Liver (tissue), 9 donors: ENCODE data around the gene CAST. TPM values are rescaled to one million over a fixed set of nuclear protein-coding genes. Genes with fewer than 3 reads are reported as not detected.

Source experiments
- DNase-seq: peaks from one replicate; pipeline ENCODE4 v3.0.0-alpha.2; 2017; ENCODE audit warnings: low spot score
- H3K27ac ChIP-seq, 2 donors: one replicate each; pipeline ENCODE4 v1.7.0; 2013; ENCODE audit warnings: inconsistent platforms in 2 of 2, low read length in 2 of 2, control low read depth in 1 of 2, low read depth in 1 of 2, mild to moderate bottlenecking in 1 of 2
- H3K27me3 ChIP-seq, 4 donors: one replicate each; pipeline versions ENCODE4 v1.6.1 to v1.7.0; 2013; ENCODE audit warnings: low read length in 3 of 4, inconsistent platforms in 1 of 4, mild to moderate bottlenecking in 1 of 4, moderate library complexity in 1 of 4; ENCODE audit not compliant: control insufficient read depth in 4 of 4, insufficient read depth in 4 of 4
- H3K36me3 ChIP-seq, 4 donors: one replicate each; pipeline versions ENCODE4 v1.6.1 to v1.7.0; 2013; ENCODE audit warnings: low read length in 3 of 4, mild to moderate bottlenecking in 3 of 4, low read depth in 1 of 4, moderate library complexity in 1 of 4; ENCODE audit not compliant: control insufficient read depth in 4 of 4, insufficient read depth in 3 of 4
- H3K4me1 ChIP-seq, 4 donors: one replicate each; pipeline versions ENCODE4 v1.6.1 to v1.7.0; 2013; ENCODE audit warnings: low read length in 3 of 4, mild to moderate bottlenecking in 3 of 4, moderate library complexity in 1 of 4; ENCODE audit not compliant: control insufficient read depth in 4 of 4, insufficient read depth in 4 of 4
- H3K4me3 ChIP-seq, 3 donors: one replicate each; pipeline versions ENCODE4 v1.6.1 to v1.7.0; 2013; ENCODE audit warnings: low read length in 3 of 3, control low read depth in 1 of 3, low read depth in 1 of 3, mild to moderate bottlenecking in 1 of 3
- H3K9ac ChIP-seq, 2 donors: one replicate each; pipeline ENCODE4 v1.7.0; 2013; ENCODE audit warnings: low read length in 2 of 2, mild to moderate bottlenecking in 2 of 2, moderate library complexity in 2 of 2, control low read depth in 1 of 2, low read depth in 1 of 2
- H3K9me3 ChIP-seq, 4 donors: one replicate each; pipeline versions ENCODE4 v1.6.1 to v1.7.0; 2013; ENCODE audit warnings: low read length in 3 of 4; ENCODE audit not compliant: control insufficient read depth in 4 of 4
- GABPA ChIP-seq, 2 donors: IDR thresholded peaks in 1 of 2; conservative IDR thresholded peaks in 1 of 2; 2 replicates each; pipeline ENCODE4 v1.6.1; 2016; ENCODE audit warnings: antibody characterized with exemption in 2 of 2, mild to moderate bottlenecking in 1 of 2, moderate library complexity in 1 of 2
- HNF4G ChIP-seq: IDR thresholded peaks from 2 replicates; pipeline ENCODE4 v1.6.1; 2016; ENCODE audit warnings: antibody characterized with exemption
- NR2F2 ChIP-seq: IDR thresholded peaks from 2 replicates; pipeline ENCODE4 v1.6.1; 2016; ENCODE audit warnings: antibody characterized with exemption
- RAD21 ChIP-seq, 2 donors: IDR thresholded peaks; 2 replicates each; pipeline ENCODE4 v1.6.1; 2016; ENCODE audit warnings: antibody characterized with exemption in 2 of 2, mild to moderate bottlenecking in 2 of 2
- SP1 ChIP-seq: IDR thresholded peaks from 2 replicates; pipeline ENCODE4 v1.6.1; 2018; ENCODE audit warnings: antibody characterized with exemption, mild to moderate bottlenecking
- YY1 ChIP-seq: IDR thresholded peaks from 2 replicates; pipeline ENCODE4 v1.6.1; 2016; ENCODE audit warnings: antibody characterized with exemption, mild to moderate bottlenecking
- WGBS: extraction: QIAGEN DNeasy Blood & Tissue Kit; methylation state at CpG from one replicate; pipeline ENCODE4 v1.1.7; 2013; 5-methylcytosine and 5-hydroxymethylcytosine counted together
- polyA plus RNA-seq, 2 donors: library from polyadenylated mRNA; stranded (reverse) in 1 of 2; unstranded in 1 of 2; fragments of 200-250 nt in 1 of 2; fragments of >200 nt in 1 of 2; fragmentation: Nextera tagmentation in 1 of 2; extraction: Ambion mirVana in 1 of 2; gene quantifications; one replicate each; pipeline versions ENCODE4 v1.2.1 to v1.2.3, GENCODE V29; 2013 to 2015
- total RNA-seq, 2 donors: library from RNA; depleted of rRNA; stranded (reverse); fragments of >200 nt; gene quantifications; one replicate each; pipeline ENCODE4 v1.2.3, GENCODE V29; 2014
- TF ChIP-seq, protein P1 (sequence below): IDR thresholded peaks from 2 replicates; pipeline ENCODE4 v1.6.1; 2016; ENCODE audit warnings: antibody characterized with exemption, mild to moderate bottlenecking
- TF ChIP-seq, protein P2 (sequence below): fragments of 150-350 bp; IDR thresholded peaks from 2 replicates; pipeline ENCODE4 v1.5.1; 2017; ENCODE audit warnings: improper control_type of control experiment, low read depth, low read length; ENCODE audit not compliant: missing input control
- TF ChIP-seq, protein P3 (sequence below): IDR thresholded peaks from 2 replicates; pipeline ENCODE4 v1.6.1; 2016; ENCODE audit warnings: antibody characterized with exemption
- TF ChIP-seq, protein P4 (sequence below): IDR thresholded peaks from 2 replicates; pipeline ENCODE4 v1.6.1; 2016; ENCODE audit warnings: antibody characterized with exemption
- donor health status: healthy.
- donor health status: healthy.
- donor health status: healthy.
- donor health status: healthy.
- donor health status: healthy.

The CAST gene
- total and polyA plus RNA-seq, 4 donors: 43.3 to 126 (median 81.0) TPM

DNA sequence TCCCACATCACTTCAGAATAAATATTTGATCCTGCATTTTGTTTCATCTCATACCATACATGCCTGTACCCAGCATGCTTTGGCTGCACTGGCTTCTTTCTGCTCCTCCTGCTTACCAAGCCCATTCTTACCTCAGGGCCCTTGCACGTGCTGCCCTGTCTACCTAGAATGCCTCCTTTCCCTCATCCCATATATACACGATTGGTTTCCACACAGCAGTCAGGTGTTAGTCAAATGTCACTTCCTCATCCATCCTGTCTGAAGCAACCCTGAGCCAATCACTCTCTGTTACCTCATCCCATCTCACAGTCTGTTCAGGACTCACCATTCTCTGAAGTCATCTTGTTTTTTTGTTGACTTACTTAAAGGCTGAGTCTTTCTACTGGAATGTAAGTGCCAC, 30.3 kb downstream of the CAST start:
- DNase-seq: no peak
- WGBS: 90% methylated on average over 2 of the region's 2 CpGs
- no peak overlapping the region for H3K27ac ChIP-seq

DNA sequence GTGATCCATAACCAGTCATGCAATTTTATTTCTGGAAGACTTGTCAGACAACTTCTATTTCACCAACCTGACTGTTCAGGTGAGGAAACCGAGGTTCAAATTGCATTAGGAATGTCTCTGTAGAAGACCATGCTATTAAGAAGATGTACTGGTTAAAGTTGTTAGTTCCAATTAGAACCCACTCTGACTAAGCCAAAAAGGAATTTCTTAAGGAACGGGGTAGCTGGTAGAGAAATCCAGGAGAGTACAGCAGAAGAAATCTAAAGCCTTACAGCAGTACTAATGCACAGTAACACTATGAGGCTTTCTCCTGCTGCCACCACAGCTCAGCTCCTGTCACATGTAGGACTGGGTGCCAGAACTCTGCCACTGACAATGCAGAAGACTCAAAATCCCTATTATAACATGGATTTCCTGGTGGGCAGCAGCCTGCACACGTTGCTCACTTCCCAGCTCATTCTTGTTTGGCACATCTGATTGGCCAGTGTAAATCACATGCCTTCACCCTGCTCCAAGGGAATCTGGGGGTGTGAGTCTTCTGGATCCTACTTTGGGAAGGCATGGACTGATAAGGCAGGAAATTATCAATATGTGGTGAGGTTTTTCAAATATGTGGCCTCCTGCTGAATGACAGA, 37.1 kb downstream of the CAST start:
- H3K36me3 ChIP-seq: peaks cover 0 to 8% (median under 1%) of the 10 kb centered on the region in 4 donors
- 81% methylated on average over 3 of the region's 3 CpGs for WGBS
- DNase-seq: no peak
- peaks cover 0 to 10% (median 6%) of the 10 kb centered on the region in 4 donors for H3K4me1 ChIP-seq
- H3K9me3 ChIP-seq: no peaks in the 10 kb centered on the region
- H3K9ac ChIP-seq: no peak overlapping the region
- TF ChIP-seq YY1: no peak
- TF ChIP-seq, protein P1, sequence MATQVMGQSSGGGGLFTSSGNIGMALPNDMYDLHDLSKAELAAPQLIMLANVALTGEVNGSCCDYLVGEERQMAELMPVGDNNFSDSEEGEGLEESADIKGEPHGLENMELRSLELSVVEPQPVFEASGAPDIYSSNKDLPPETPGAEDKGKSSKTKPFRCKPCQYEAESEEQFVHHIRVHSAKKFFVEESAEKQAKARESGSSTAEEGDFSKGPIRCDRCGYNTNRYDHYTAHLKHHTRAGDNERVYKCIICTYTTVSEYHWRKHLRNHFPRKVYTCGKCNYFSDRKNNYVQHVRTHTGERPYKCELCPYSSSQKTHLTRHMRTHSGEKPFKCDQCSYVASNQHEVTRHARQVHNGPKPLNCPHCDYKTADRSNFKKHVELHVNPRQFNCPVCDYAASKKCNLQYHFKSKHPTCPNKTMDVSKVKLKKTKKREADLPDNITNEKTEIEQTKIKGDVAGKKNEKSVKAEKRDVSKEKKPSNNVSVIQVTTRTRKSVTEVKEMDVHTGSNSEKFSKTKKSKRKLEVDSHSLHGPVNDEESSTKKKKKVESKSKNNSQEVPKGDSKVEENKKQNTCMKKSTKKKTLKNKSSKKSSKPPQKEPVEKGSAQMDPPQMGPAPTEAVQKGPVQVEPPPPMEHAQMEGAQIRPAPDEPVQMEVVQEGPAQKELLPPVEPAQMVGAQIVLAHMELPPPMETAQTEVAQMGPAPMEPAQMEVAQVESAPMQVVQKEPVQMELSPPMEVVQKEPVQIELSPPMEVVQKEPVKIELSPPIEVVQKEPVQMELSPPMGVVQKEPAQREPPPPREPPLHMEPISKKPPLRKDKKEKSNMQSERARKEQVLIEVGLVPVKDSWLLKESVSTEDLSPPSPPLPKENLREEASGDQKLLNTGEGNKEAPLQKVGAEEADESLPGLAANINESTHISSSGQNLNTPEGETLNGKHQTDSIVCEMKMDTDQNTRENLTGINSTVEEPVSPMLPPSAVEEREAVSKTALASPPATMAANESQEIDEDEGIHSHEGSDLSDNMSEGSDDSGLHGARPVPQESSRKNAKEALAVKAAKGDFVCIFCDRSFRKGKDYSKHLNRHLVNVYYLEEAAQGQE: no peak
- TF ChIP-seq, protein P2, sequence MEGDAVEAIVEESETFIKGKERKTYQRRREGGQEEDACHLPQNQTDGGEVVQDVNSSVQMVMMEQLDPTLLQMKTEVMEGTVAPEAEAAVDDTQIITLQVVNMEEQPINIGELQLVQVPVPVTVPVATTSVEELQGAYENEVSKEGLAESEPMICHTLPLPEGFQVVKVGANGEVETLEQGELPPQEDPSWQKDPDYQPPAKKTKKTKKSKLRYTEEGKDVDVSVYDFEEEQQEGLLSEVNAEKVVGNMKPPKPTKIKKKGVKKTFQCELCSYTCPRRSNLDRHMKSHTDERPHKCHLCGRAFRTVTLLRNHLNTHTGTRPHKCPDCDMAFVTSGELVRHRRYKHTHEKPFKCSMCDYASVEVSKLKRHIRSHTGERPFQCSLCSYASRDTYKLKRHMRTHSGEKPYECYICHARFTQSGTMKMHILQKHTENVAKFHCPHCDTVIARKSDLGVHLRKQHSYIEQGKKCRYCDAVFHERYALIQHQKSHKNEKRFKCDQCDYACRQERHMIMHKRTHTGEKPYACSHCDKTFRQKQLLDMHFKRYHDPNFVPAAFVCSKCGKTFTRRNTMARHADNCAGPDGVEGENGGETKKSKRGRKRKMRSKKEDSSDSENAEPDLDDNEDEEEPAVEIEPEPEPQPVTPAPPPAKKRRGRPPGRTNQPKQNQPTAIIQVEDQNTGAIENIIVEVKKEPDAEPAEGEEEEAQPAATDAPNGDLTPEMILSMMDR: no peak
- no peak for TF ChIP-seq RAD21 (IDR thresholded peaks at IDR 0.05)
- TF ChIP-seq, protein P3, sequence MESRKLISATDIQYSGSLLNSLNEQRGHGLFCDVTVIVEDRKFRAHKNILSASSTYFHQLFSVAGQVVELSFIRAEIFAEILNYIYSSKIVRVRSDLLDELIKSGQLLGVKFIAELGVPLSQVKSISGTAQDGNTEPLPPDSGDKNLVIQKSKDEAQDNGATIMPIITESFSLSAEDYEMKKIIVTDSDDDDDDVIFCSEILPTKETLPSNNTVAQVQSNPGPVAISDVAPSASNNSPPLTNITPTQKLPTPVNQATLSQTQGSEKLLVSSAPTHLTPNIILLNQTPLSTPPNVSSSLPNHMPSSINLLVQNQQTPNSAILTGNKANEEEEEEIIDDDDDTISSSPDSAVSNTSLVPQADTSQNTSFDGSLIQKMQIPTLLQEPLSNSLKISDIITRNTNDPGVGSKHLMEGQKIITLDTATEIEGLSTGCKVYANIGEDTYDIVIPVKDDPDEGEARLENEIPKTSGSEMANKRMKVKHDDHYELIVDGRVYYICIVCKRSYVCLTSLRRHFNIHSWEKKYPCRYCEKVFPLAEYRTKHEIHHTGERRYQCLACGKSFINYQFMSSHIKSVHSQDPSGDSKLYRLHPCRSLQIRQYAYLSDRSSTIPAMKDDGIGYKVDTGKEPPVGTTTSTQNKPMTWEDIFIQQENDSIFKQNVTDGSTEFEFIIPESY: no peak
- TF ChIP-seq HNF4G: no peak
- no peak overlapping the region for H3K4me3 ChIP-seq
- H3K27ac ChIP-seq: no peak overlapping the region
- H3K27me3 ChIP-seq: no peaks in the 10 kb centered on the region

More for the DNA sequence above, 30.3 kb downstream of the CAST start:
- TF ChIP-seq SP1: no peak
- no peak for TF ChIP-seq NR2F2
- TF ChIP-seq, protein P4, sequence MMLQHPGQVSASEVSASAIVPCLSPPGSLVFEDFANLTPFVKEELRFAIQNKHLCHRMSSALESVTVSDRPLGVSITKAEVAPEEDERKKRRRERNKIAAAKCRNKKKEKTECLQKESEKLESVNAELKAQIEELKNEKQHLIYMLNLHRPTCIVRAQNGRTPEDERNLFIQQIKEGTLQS: no peak
- no peak for TF ChIP-seq RAD21 (IDR thresholded peaks at IDR 0.05)
- TF ChIP-seq GABPA (IDR thresholded peaks at IDR 0.05 in 1 of 2, conservative IDR thresholded peaks at IDR 0.05 in 1 of 2): no peak
- TF ChIP-seq, protein P2: no peak
- Histone ChIP-seq H3K4me3 (no peak overlapping the region), H3K36me3 (peaks cover 0 to 3% (median under 1%) of the 10 kb centered on the region in 4 donors), H3K9me3 (no peaks in the 10 kb centered on the region), H3K27me3 (no peaks in the 10 kb centered on the region), H3K4me1 (peaks cover 0 to 6% (median 5%) of the 10 kb centered on the region in 4 donors), H3K9ac (no peak overlapping the region)
